Mesendoderm (in vitro differentiated cells): Measurements from ENCODE around the gene LRP1.
A peak's percentile ranks its signal among the peaks of the same experiment; 100 is the strongest.

Source experiments
- DNase-seq: peaks from one replicate; pipeline ENCODE4 v3.0.0; 2013
- H2AK5ac ChIP-seq: 2 replicates; pipeline ENCODE4 v1.6.1; 2013; ENCODE audit warnings: low read length, inconsistent platforms
- H2BK120ac ChIP-seq: 2 replicates; pipeline ENCODE4 v1.6.1; 2013; ENCODE audit warnings: low read depth, mild to moderate bottlenecking, low read length, moderate library complexity, mixed read lengths
- H2BK15ac ChIP-seq: replicated peaks from 2 replicates; pipeline ENCODE4 v1.6.1; 2013; ENCODE audit warnings: low read depth, mild to moderate bottlenecking, moderate library complexity
- H2BK5ac ChIP-seq: 2 replicates; pipeline ENCODE4 v1.6.1; 2013; ENCODE audit warnings: low read length, inconsistent platforms
- H3K18ac ChIP-seq: 2 replicates; pipeline ENCODE4 v1.6.1; 2013; ENCODE audit warnings: mild to moderate bottlenecking, low read length, mixed read lengths
- H3K23ac ChIP-seq: one replicate; pipeline ENCODE4 v1.6.1; 2013; ENCODE audit warnings: low read length
- H3K27ac ChIP-seq: 2 replicates; pipeline ENCODE4 v1.5.1; 2013; ENCODE audit warnings: low read depth, mild to moderate bottlenecking, inconsistent platforms, low read length, moderate library complexity
- H3K27me3 ChIP-seq: 2 replicates; pipeline ENCODE4 v1.6.1; 2013; ENCODE audit warnings: low read length, control low read depth, mild to moderate bottlenecking, inconsistent platforms; ENCODE audit not compliant: insufficient read depth, poor library complexity
- H3K36me3 ChIP-seq: 2 replicates; pipeline ENCODE4 v1.6.1; 2013; ENCODE audit warnings: low read length, inconsistent platforms; ENCODE audit not compliant: control insufficient read depth, insufficient read depth
- H3K4ac ChIP-seq: one replicate; pipeline ENCODE4 v1.6.1; 2013; ENCODE audit warnings: low read depth, mild to moderate bottlenecking, low read length, moderate library complexity
- H3K4me1 ChIP-seq: 2 replicates; pipeline ENCODE4 v1.6.1; 2013; ENCODE audit warnings: low read depth, low read length, inconsistent platforms; ENCODE audit not compliant: control insufficient read depth
- H3K4me2 ChIP-seq: 2 replicates; pipeline ENCODE4 v1.6.1; 2013; ENCODE audit warnings: low read length
- H3K4me3 ChIP-seq: 2 replicates; pipeline ENCODE4 v1.5.1; 2013; ENCODE audit warnings: mild to moderate bottlenecking, low read length
- H3K56ac ChIP-seq: one replicate; pipeline ENCODE4 v1.6.1; 2013; ENCODE audit warnings: low read length
- H3K79me1 ChIP-seq: 2 replicates; pipeline ENCODE4 v1.6.1; 2013; ENCODE audit warnings: low read length, inconsistent platforms
- H3K79me2 ChIP-seq: 2 replicates; pipeline ENCODE4 v1.6.1; 2013; ENCODE audit warnings: mild to moderate bottlenecking, low read length; ENCODE audit not compliant: control insufficient read depth, insufficient read depth
- H3K9ac ChIP-seq: 2 replicates; pipeline ENCODE4 v1.6.1; 2013; ENCODE audit warnings: low read length, inconsistent platforms
- H4K5ac ChIP-seq: one replicate; pipeline ENCODE4 v1.6.1; 2013; ENCODE audit warnings: low read length
- H4K8ac ChIP-seq: one replicate; pipeline ENCODE4 v1.6.1; 2013; ENCODE audit warnings: low read depth, mild to moderate bottlenecking, control low read depth, low read length, moderate library complexity
- WGBS: extraction: QIAGEN DNeasy Blood & Tissue Kit; methylation state at CpG from one replicate; pipeline ENCODE4 v1.1.7; 2013; ENCODE audit warnings: low lambda C conversion rate, missing lambda C conversion rate; ENCODE audit not compliant: insufficient coverage; ENCODE audit errors: extremely low coverage; 5-methylcytosine and 5-hydroxymethylcytosine counted together

The LRP1 gene

DNA sequence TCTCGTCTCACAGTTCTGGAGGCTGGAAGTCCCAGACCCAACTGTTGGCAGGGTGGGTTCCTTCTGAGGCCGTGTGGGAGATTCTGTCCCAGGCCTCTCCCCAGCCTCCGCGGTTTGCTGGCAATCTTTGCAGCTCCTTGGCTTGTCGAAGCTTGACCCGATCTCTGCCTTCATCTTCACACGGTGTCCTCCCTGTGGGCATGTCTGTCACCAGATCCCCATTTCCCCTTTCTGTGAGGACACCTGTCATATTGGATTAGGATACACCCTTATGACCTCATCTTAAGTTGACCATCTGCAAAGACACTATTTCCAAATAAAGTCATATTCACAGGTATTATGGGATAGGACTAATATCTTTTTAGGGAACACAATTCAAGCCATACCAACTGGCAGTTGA lies 41.7 kb downstream of the LRP1 start:
- Histone ChIP-seq H2BK5ac (no peak overlapping the region), H4K8ac (no peak overlapping the region), H3K4me2 (no peak overlapping the region), H3K36me3 (peaks cover 13% of the 10 kb centered on the region), H2BK15ac (no peak overlapping the region), H3K79me2 (no peaks in the 10 kb centered on the region), H2BK120ac (no peak overlapping the region), H3K9ac (no peak overlapping the region), H3K4me1 (no peaks in the 10 kb centered on the region), H3K23ac (no peak overlapping the region), H3K27ac (no peak overlapping the region), H3K79me1 (no peaks in the 10 kb centered on the region), H4K5ac (no peak overlapping the region), H3K4ac (no peak overlapping the region), H2AK5ac (no peak overlapping the region), H3K4me3 (no peak overlapping the region), H3K27me3 (no peaks in the 10 kb centered on the region), H3K18ac (no peak overlapping the region), H3K56ac (no peak overlapping the region)
- no peak for DNase-seq
- whole genome bisulfite sequencing = no CpG with 5 or more reads among the region's 7 CpGs

DNA sequence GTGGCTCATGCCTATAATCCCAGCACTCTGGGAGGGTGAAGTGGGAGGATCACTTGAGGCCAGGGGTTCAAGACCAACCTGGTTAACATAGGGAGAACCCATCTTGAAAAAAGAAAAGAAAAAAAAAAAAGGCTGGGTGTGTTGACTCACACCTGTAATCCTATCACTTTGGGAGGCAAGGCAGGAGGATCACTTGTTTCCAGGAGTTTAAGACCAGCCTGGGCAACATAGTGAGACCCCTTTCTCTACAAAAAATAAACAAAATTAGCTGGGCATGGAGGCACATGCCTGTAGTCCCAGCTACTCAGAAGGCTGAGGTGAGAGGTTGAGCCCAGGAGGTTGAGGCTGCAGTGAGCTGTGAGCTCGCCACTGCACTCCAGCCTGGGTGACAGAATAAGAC lies 42.1 kb downstream of the LRP1 start:
- H4K5ac ChIP-seq = no peak overlapping the region
- peaks cover 13% of the 10 kb centered on the region for H3K36me3 ChIP-seq
- H3K18ac ChIP-seq = no peak overlapping the region
- H2BK15ac ChIP-seq = no peak overlapping the region
- no peak overlapping the region for H3K27ac ChIP-seq
- H3K4ac ChIP-seq = no peak overlapping the region
- no peak for DNase-seq
- no peaks in the 10 kb centered on the region for H3K79me1 ChIP-seq
- H2BK5ac ChIP-seq = no peak overlapping the region
- H2AK5ac ChIP-seq = no peak overlapping the region
- no peaks in the 10 kb centered on the region for H3K79me2 ChIP-seq
- H2BK120ac ChIP-seq = no peak overlapping the region
- no peak overlapping the region for H3K4me2 ChIP-seq
- no CpG with 5 or more reads among the region's 1 CpG for WGBS
- no peak overlapping the region for H3K9ac ChIP-seq
- no peaks in the 10 kb centered on the region for H3K4me1 ChIP-seq
- no peak overlapping the region for H4K8ac ChIP-seq
- H3K23ac ChIP-seq = no peak overlapping the region
- no peak overlapping the region for H3K4me3 ChIP-seq
- no peaks in the 10 kb centered on the region for H3K27me3 ChIP-seq
- H3K56ac ChIP-seq = no peak overlapping the region

DNA sequence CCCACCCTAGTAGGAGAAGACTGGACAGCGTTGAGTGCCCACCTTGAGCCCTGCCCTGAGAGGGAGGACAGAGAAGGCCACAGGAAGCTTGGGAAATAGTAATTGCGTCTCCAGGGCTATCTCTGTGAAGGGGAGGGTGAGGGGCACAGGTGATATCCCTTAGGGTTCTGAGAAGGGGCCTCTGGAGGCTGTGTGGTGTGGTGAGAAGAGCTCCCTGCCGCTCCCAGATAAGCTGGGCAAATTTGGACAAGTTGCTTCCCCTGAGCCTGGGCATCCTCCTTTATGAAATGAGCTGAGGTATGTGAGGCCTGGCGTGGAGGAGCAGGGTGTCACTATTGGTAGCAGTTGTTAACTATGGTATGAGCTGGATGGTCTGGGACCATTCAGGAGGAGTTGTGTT lies 42.6 kb downstream of the LRP1 start:
- DNase-seq = no peak
- Histone ChIP-seq H3K27me3 (no peaks in the 10 kb centered on the region), H3K9ac (no peak overlapping the region), H4K8ac (no peak overlapping the region), H4K5ac (no peak overlapping the region), H3K27ac (no peak overlapping the region), H2BK15ac (no peak overlapping the region), H3K4ac (no peak overlapping the region), H3K4me2 (no peak overlapping the region), H3K4me1 (no peaks in the 10 kb centered on the region), H3K23ac (no peak overlapping the region), H3K36me3 (peaks cover 12% of the 10 kb centered on the region), H3K4me3 (no peak overlapping the region), H3K79me1 (no peaks in the 10 kb centered on the region), H3K18ac (no peak overlapping the region), H3K79me2 (no peaks in the 10 kb centered on the region), H2BK120ac (no peak overlapping the region), H3K56ac (no peak overlapping the region), H2AK5ac (no peak overlapping the region), H2BK5ac (no peak overlapping the region)
- no CpG with 5 or more reads among the region's 4 CpGs for WGBS

DNA sequence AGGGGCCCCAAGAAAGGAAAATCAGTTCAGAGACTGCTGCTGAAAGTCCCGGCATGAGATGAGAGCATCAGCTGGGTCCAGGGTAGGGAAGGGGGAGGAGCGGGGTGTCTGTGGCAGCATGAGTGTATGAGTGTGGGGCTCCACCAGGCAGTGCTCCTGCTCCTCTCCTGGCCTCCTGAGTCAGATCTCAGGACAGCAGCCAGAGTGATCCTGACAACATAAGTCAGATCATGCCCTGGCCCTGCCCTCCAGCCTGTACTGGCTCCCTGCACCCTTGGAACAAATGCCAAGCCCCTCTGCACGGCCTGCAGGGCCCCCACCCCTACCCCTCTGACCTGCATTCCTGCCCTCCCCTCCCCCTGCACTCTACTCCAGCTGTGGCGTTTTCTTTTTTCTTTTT lies 43.4 kb downstream of the LRP1 start:
- H3K79me1 ChIP-seq = no peaks in the 10 kb centered on the region
- no peaks in the 10 kb centered on the region for H3K79me2 ChIP-seq
- no peak overlapping the region for H2BK5ac ChIP-seq
- WGBS = no CpG with 5 or more reads among the region's 4 CpGs
- no peaks in the 10 kb centered on the region for H3K4me1 ChIP-seq
- H3K4ac ChIP-seq = no peak overlapping the region
- H3K4me2 ChIP-seq = no peak overlapping the region
- no peak overlapping the region for H3K27ac ChIP-seq
- no peak overlapping the region for H2AK5ac ChIP-seq
- no peak overlapping the region for H2BK15ac ChIP-seq
- peaks cover 13% of the 10 kb centered on the region for H3K36me3 ChIP-seq
- H3K9ac ChIP-seq = no peak overlapping the region
- H3K4me3 ChIP-seq = no peak overlapping the region
- no peak overlapping the region for H3K23ac ChIP-seq
- H3K27me3 ChIP-seq = no peaks in the 10 kb centered on the region
- H4K5ac ChIP-seq = no peak overlapping the region
- H3K18ac ChIP-seq = no peak overlapping the region
- no peak for DNase-seq
- no peak overlapping the region for H3K56ac ChIP-seq
- H2BK120ac ChIP-seq = no peak overlapping the region
- H4K8ac ChIP-seq = no peak overlapping the region

DNA sequence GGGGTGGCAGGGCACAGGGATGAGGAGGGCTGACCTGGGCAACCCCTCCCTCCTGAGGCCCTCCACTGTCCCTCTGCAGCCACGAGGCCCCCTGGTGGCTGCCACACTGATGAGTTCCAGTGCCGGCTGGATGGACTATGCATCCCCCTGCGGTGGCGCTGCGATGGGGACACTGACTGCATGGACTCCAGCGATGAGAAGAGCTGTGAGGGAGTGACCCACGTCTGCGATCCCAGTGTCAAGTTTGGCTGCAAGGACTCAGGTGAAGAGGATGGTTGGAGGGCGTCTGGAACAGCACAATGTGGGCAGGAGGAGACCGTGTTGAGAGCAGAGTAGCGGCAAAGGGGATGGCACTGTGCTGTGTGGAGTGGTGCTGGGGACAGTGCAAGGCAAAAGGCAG lies 44.8 kb downstream of the LRP1 start:
- H3K4me2 ChIP-seq = no peak overlapping the region
- no peak overlapping the region for H4K8ac ChIP-seq
- no peak overlapping the region for H3K18ac ChIP-seq
- no peaks in the 10 kb centered on the region for H3K79me2 ChIP-seq
- no peaks in the 10 kb centered on the region for H3K4me1 ChIP-seq
- peaks cover 17% of the 10 kb centered on the region for H3K36me3 ChIP-seq
- H2BK5ac ChIP-seq = no peak overlapping the region
- H3K4me3 ChIP-seq = no peak overlapping the region
- no peak overlapping the region for H3K4ac ChIP-seq
- WGBS = no CpG with 5 or more reads among the region's 11 CpGs
- H4K5ac ChIP-seq = no peak overlapping the region
- no peak overlapping the region for H2BK120ac ChIP-seq
- no peak overlapping the region for H3K56ac ChIP-seq
- no peak overlapping the region for H3K9ac ChIP-seq
- H3K27ac ChIP-seq = no peak overlapping the region
- no peaks in the 10 kb centered on the region for H3K27me3 ChIP-seq
- no peak overlapping the region for H2BK15ac ChIP-seq
- peak; percentile 65 for DNase-seq
- H3K79me1 ChIP-seq = no peaks in the 10 kb centered on the region
- H3K23ac ChIP-seq = no peak overlapping the region
- H2AK5ac ChIP-seq = no peak overlapping the region

DNA sequence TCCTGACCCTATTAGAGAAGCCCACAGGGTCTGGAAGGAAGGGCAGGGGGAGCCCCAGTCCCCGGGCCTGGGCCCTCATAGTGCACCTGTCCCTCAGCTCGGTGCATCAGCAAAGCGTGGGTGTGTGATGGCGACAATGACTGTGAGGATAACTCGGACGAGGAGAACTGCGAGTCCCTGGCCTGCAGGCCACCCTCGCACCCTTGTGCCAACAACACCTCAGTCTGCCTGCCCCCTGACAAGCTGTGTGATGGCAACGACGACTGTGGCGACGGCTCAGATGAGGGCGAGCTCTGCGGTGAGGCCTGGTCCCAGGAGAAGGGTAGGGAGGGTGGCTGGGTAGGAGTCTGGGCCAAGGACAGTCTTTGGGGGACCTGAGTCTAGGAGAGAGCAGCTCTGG lies 45.4 kb downstream of the LRP1 start:
- Histone ChIP-seq H4K8ac (no peak overlapping the region), H3K4me1 (no peaks in the 10 kb centered on the region), H2BK15ac (no peak overlapping the region), H4K5ac (no peak overlapping the region), H3K27me3 (no peaks in the 10 kb centered on the region), H3K9ac (no peak overlapping the region), H2BK120ac (no peak overlapping the region), H3K23ac (no peak overlapping the region), H3K79me2 (no peaks in the 10 kb centered on the region), H2BK5ac (no peak overlapping the region), H3K4ac (no peak overlapping the region), H3K4me3 (no peak overlapping the region), H3K27ac (no peak overlapping the region), H2AK5ac (no peak overlapping the region), H3K56ac (no peak overlapping the region), H3K18ac (no peak overlapping the region), H3K36me3 (peaks cover 20% of the 10 kb centered on the region), H3K79me1 (no peaks in the 10 kb centered on the region), H3K4me2 (no peak overlapping the region)
- WGBS = no CpG with 5 or more reads among the region's 14 CpGs
- no peak for DNase-seq
